Stomach smooth muscle (tissue), 2 donors: ENCODE data around the gene PCYT2.

Experiments
- H3K27ac ChIP-seq: one replicate; pipeline ENCODE4 v1.7.0; 2013; ENCODE audit warnings: mild to moderate bottlenecking, low read length, inconsistent platforms
- H3K27me3 ChIP-seq, 2 donors: one replicate each; pipeline ENCODE4 v1.7.0; 2013; ENCODE audit warnings: low read length in 2 of 2; ENCODE audit not compliant: insufficient read depth in 2 of 2, control insufficient read depth in 1 of 2
- H3K36me3 ChIP-seq, 2 donors: one replicate each; pipeline ENCODE4 v1.7.0; 2013; ENCODE audit warnings: low read length in 2 of 2; ENCODE audit not compliant: control insufficient read depth in 2 of 2, insufficient read depth in 2 of 2
- H3K4me1 ChIP-seq: one replicate; pipeline ENCODE4 v1.7.0; 2013; ENCODE audit warnings: low read length; ENCODE audit not compliant: control insufficient read depth, insufficient read depth
- H3K4me3 ChIP-seq, 2 donors: one replicate each; pipeline ENCODE4 v1.7.0; 2013; ENCODE audit warnings: low read length in 2 of 2
- H3K9ac ChIP-seq, 2 donors: one replicate each; pipeline ENCODE4 v1.7.0; 2013; ENCODE audit warnings: low read length in 2 of 2, mild to moderate bottlenecking in 1 of 2
- H3K9me3 ChIP-seq, 2 donors: one replicate each; pipeline ENCODE4 v1.7.0; 2013; ENCODE audit warnings: low read length in 2 of 2; ENCODE audit not compliant: control insufficient read depth in 2 of 2
- donor health status: healthy.
- donor health status: Pancreatic carcinoma.

PCYT2 gene

GRCh38 chr17:81890447-81891302 is 20.5 kb downstream of the PCYT2 start:
- H3K27me3 ChIP-seq, result no peaks in the 10 kb centered on the region
- peaks cover 24 to 47% of the 10 kb centered on the region in 2 donors for H3K36me3 ChIP-seq
- peak overlapping the region; percentile 74 to 83 for H3K9ac ChIP-seq
- H3K9me3 ChIP-seq, result no peaks in the 10 kb centered on the region
- peak overlapping the region; percentile 81 to 83 for H3K4me3 ChIP-seq
- H3K4me1 ChIP-seq, result peaks cover 19% of the 10 kb centered on the region
- H3K27ac ChIP-seq, result peak overlapping the region; percentile 58

GRCh38 chr17:81889602-81890001 is 21.6 kb downstream of the PCYT2 start:
- Histone ChIP-seq H3K27me3 (no peaks in the 10 kb centered on the region), H3K4me1 (peaks cover 19% of the 10 kb centered on the region), H3K4me3 (no peak overlapping the region), H3K9me3 (no peaks in the 10 kb centered on the region), H3K36me3 (peaks cover 21 to 47% of the 10 kb centered on the region in 2 donors), H3K27ac (no peak overlapping the region), H3K9ac (no peak overlapping the region)

DNA sequence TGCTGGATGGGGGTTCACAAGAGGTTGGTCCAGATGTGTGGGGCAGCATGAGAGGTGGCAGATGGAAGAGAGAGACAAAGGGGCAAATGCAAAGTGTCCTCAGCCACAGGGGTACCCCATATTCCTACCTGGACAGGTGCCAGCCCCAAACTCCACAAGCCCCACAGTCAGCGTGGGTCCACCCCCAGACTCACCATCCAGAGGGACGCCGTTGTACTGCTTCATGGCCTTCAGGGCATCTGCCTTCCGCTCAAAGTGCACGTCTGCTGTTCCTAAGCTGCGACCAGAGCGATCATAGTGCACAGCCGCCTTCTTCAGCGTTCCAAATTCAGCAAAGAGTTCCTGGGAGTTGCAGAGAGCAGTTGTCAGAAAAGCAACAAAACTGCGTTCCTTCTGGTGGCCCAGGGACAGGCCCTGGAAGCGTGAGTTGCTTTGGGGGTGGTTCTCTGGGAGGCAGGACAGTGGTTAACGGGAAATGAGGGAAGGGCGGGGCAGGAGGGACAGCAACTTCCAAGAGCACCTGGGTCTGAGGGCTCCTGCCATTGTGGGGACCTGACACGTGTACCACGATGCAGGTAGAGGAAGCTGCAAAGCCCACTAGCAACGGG is 22.1 kb downstream of the PCYT2 start:
- H3K27me3 ChIP-seq, result no peaks in the 10 kb centered on the region
- no peak overlapping the region for H3K9ac ChIP-seq
- H3K9me3 ChIP-seq, result no peaks in the 10 kb centered on the region
- no peak overlapping the region for H3K27ac ChIP-seq
- H3K4me1 ChIP-seq, result peaks cover 19% of the 10 kb centered on the region
- no peak overlapping the region for H3K4me3 ChIP-seq
- H3K36me3 ChIP-seq, result peaks cover 21 to 47% of the 10 kb centered on the region in 2 donors

DNA sequence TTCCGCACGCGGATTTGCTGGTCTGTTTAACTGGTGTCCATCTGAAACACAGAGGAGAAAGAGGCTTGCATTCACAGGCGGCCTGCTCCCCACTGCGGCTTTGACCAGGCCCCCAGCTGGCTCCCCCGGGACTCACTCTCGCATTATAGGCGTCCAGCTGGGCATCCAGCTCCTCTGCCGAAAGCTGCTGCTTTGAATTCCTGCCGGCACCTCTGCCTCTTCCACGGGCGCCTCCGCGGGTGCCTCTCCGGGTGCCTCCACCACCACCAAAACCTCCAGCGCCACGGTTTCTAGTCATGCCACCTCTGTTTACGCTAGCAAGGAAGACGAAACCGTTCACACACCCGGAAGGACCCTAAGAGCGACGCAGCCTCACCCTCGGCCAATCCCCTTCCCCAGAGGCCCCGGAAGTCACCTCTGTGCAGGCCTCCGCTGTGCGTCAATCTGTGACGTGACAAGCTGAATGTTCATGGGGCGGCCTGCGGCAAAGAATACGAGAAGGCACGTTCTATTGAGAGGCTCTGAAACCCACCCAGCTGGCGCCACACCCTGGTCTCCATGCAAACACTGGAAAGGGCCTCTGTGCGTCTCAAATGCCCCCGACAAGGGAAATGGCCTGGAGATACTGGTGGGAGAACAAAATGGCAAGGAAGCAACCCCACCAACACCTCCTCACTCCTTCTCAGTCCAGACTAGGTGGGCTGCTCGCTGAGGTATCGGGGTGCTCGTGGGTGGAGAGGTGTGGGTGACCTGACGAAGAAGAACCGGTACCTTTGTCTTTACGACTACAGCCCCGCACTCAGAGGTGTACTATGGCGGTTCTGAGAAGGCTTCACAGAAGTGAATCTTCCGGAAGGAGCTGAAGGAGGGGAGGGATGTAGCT is 22.9 kb downstream of the PCYT2 start:
- Histone ChIP-seq H3K27ac (no peak overlapping the region), H3K4me1 (peaks cover 19% of the 10 kb centered on the region), H3K9ac (no peak overlapping the region), H3K9me3 (no peaks in the 10 kb centered on the region), H3K27me3 (no peaks in the 10 kb centered on the region), H3K36me3 (peaks cover 21 to 48% of the 10 kb centered on the region in 2 donors), H3K4me3 (no peak overlapping the region)

- H3K9ac ChIP-seq, result no peak overlapping the region
- no peak overlapping the region for H3K27ac ChIP-seq
- no peak overlapping the region for H3K4me3 ChIP-seq
- no peaks in the 10 kb centered on the region for H3K9me3 ChIP-seq
- H3K4me1 ChIP-seq, result peaks cover 16% of the 10 kb centered on the region
- H3K36me3 ChIP-seq, result peaks cover 21 to 48% of the 10 kb centered on the region in 2 donors
- no peaks in the 10 kb centered on the region for H3K27me3 ChIP-seq
Observed at GRCh38 chr17:81885869-81886548, 25.2 kb downstream of the PCYT2 start.

GRCh38 chr17:81885454-81885853 is 25.7 kb downstream of the PCYT2 start:
- Histone ChIP-seq H3K36me3 (peaks cover 21 to 47% of the 10 kb centered on the region in 2 donors), H3K4me1 (peaks cover 12% of the 10 kb centered on the region), H3K4me3 (no peak overlapping the region), H3K9ac (no peak overlapping the region), H3K27me3 (no peaks in the 10 kb centered on the region), H3K9me3 (no peaks in the 10 kb centered on the region), H3K27ac (no peak overlapping the region)

GRCh38 chr17:81884968-81885367 is 26.2 kb downstream of the PCYT2 start:
- Histone ChIP-seq H3K27ac (no peak overlapping the region), H3K36me3 (peaks cover 21 to 42% of the 10 kb centered on the region in 2 donors)

GRCh38 chr17:81884520-81884919 is 26.7 kb downstream of the PCYT2 start:
- no peak overlapping the region for H3K9ac ChIP-seq
- no peaks in the 10 kb centered on the region for H3K9me3 ChIP-seq
- H3K4me3 ChIP-seq, result no peak overlapping the region
- peaks cover 23 to 40% of the 10 kb centered on the region in 2 donors for H3K36me3 ChIP-seq
- H3K27me3 ChIP-seq, result no peaks in the 10 kb centered on the region
- H3K4me1 ChIP-seq, result peaks cover 4% of the 10 kb centered on the region
- H3K27ac ChIP-seq, result no peak overlapping the region

More at GRCh38 chr17:81884968-81885367, 26.2 kb downstream of the PCYT2 start:
- no peaks in the 10 kb centered on the region for H3K9me3 ChIP-seq
- peaks cover 7% of the 10 kb centered on the region for H3K4me1 ChIP-seq
- no peak overlapping the region for H3K4me3 ChIP-seq
- H3K27me3 ChIP-seq, result no peaks in the 10 kb centered on the region
- no peak overlapping the region for H3K9ac ChIP-seq

- H3K9ac ChIP-seq, result no peak overlapping the region
- no peaks in the 10 kb centered on the region for H3K9me3 ChIP-seq
- no peaks in the 10 kb centered on the region for H3K27me3 ChIP-seq
- peaks cover 14 to 15% of the 10 kb centered on the region in 2 donors for H3K36me3 ChIP-seq
- H3K4me1 ChIP-seq, result no peaks in the 10 kb centered on the region
- H3K4me3 ChIP-seq, result no peak overlapping the region
- no peak overlapping the region for H3K27ac ChIP-seq
Observed at GRCh38 chr17:81879121-81879520, 32.1 kb downstream of the PCYT2 start.

DNA sequence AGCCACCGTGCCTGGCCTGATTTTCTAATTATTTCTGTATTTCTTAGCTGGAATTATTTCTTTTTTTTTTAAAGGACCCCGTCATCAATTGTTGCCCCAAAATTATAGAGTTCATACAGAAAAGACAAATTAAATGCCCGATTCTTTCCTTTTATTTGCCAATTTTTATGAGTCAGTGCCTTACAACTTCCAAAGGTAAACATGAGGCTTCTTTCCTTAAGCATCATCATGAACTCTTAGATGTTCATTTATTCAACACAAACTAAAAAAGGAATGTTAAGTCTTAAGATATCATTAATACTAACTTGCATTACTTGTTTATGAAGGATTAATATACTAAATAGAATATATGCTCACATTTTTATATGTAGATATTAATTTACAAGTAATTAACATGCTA is 32.9 kb downstream of the PCYT2 start:
- Histone ChIP-seq H3K27me3 (no peaks in the 10 kb centered on the region), H3K9me3 (no peaks in the 10 kb centered on the region), H3K4me1 (no peaks in the 10 kb centered on the region), H3K4me3 (no peak overlapping the region), H3K9ac (no peak overlapping the region), H3K27ac (no peak overlapping the region), H3K36me3 (peaks cover 12 to 15% of the 10 kb centered on the region in 2 donors)
